ENCODE results near the gene UPB1. TPM values are rescaled to one million over a fixed set of nuclear protein-coding genes. Genes with fewer than 3 reads are reported as not detected.

Gene UPB1
- total and polyA plus RNA-seq, 5 experiments from 2014 or later = 0.06 to 0.86 (median 0.51) TPM; not detected in 1

- ATAC-seq = no peak
- Mint-ChIP-seq H3K9me3 (no peaks in the 10 kb centered on the region), H3K4me1 (peaks cover 24 to 79% (median 65%) of the 10 kb centered on the region in 4 donors), H3K27me3 (no peaks in the 10 kb centered on the region), H3K27ac (peak overlapping the region in 3 of 10 donors; percentile 22 to 48 (median 40)), H3K36me3 (peaks cover 0 to 89% (median 0%) of the 10 kb centered on the region in 3 donors), H3K4me3 (peak overlapping the region in 1 of 10 donors; percentile 18)
- no peak for DNase-seq
- POLR2A ChIA-PET = no interaction called here
Measured at GRCh38 chr22:24563246-24563645, 68.1 kb downstream of the UPB1 start.

GRCh38 chr22:24564376-24565058, 69.4 kb downstream of the UPB1 start:
- POLR2A ChIA-PET = interaction anchor here (1.3 kb wide), 1 partner anchor 10 kb away, joined by 3 read pairs; the partner anchor contains the start of gene GUCD1
- Mint-ChIP-seq H3K27ac (peak overlapping the region in 7 of 10 donors; percentile 3 to 86 (median 49)), H3K9me3 (no peaks in the 10 kb centered on the region), H3K36me3 (peaks cover 0 to 86% (median 4%) of the 10 kb centered on the region in 3 donors), H3K4me3 (peak overlapping the region in 5 of 10 donors; percentile 1 to 42 (median 14)), H3K4me1 (peaks cover 19 to 67% (median 53%) of the 10 kb centered on the region in 4 donors), H3K27me3 (no peaks in the 10 kb centered on the region)
- ATAC-seq = no peak
- no peak for DNase-seq

GRCh38 chr22:24565077-24565476, 69.9 kb downstream of the UPB1 start:
- Mint-ChIP-seq H3K27me3 (no peaks in the 10 kb centered on the region), H3K27ac (peak overlapping the region in 4 of 10 donors; percentile 10 to 52 (median 44)), H3K36me3 (peaks cover 0 to 86% (median 5%) of the 10 kb centered on the region in 3 donors), H3K4me1 (peaks cover 20 to 63% (median 52%) of the 10 kb centered on the region in 4 donors), H3K4me3 (peak overlapping the region in 2 of 10 donors; percentile 29 to 38), H3K9me3 (no peaks in the 10 kb centered on the region)
- ATAC-seq (no peak), DNase-seq (no peak)
- POLR2A ChIA-PET = interaction anchor here (1.3 kb wide), 1 partner anchor 10 kb away, joined by 3 read pairs; the partner anchor contains the start of gene GUCD1

GRCh38 chr22:24566899-24567511, 71.9 kb downstream of the UPB1 start:
- H3K27ac Mint-ChIP-seq = peak overlapping the region in 5 of 10 donors; percentile 16 to 66 (median 25)
- H3K27me3 Mint-ChIP-seq = no peaks in the 10 kb centered on the region
- no peak overlapping the region for H3K4me3 Mint-ChIP-seq
- no peak for ATAC-seq
- H3K4me1 Mint-ChIP-seq = peaks cover 20 to 50% (median 44%) of the 10 kb centered on the region in 4 donors
- no peaks in the 10 kb centered on the region for H3K9me3 Mint-ChIP-seq
- no peak for DNase-seq
- POLR2A ChIA-PET = interaction anchor here (0.6 kb wide), 1 partner anchor 9 kb away, joined by 5 read pairs; no protein-coding TSS in a partner anchor
- H3K36me3 Mint-ChIP-seq = peaks cover 0 to 87% (median 9%) of the 10 kb centered on the region in 3 donors

GRCh38 chr22:24567668-24568067, 72.5 kb downstream of the UPB1 start:
- peaks cover 0 to 87% (median 11%) of the 10 kb centered on the region in 3 donors for H3K36me3 Mint-ChIP-seq

GRCh38 chr22:24571266-24571665, 76.1 kb downstream of the UPB1 start:
- Mint-ChIP-seq H3K27ac (peak overlapping the region in 1 of 10 donors; percentile 50), H3K9me3 (no peaks in the 10 kb centered on the region), H3K27me3 (no peaks in the 10 kb centered on the region), H3K36me3 (peaks cover 6 to 88% (median 18%) of the 10 kb centered on the region in 3 donors), H3K4me1 (peaks cover 4 to 11% (median 9%) of the 10 kb centered on the region in 4 donors), H3K4me3 (no peak overlapping the region)
- POLR2A ChIA-PET = no interaction called here
- ATAC-seq (no peak), DNase-seq (no peak)

More at GRCh38 chr22:24567668-24568067, 72.5 kb downstream of the UPB1 start:
- Mint-ChIP-seq H3K9me3 (no peaks in the 10 kb centered on the region), H3K4me1 (peaks cover 17 to 44% (median 41%) of the 10 kb centered on the region in 4 donors), H3K27ac (no peak overlapping the region), H3K27me3 (no peaks in the 10 kb centered on the region), H3K4me3 (no peak overlapping the region)
- POLR2A ChIA-PET = no interaction called here
- DNase-seq = no peak
- ATAC-seq = no peak

GRCh38 chr22:24576778-24577177, 81.6 kb downstream of the UPB1 start:
- peaks cover 0 to 9% (median 0%) of the 10 kb centered on the region in 4 donors for H3K4me1 Mint-ChIP-seq
- no peaks in the 10 kb centered on the region for H3K27me3 Mint-ChIP-seq
- ATAC-seq (no peak), DNase-seq (no peak)
- POLR2A ChIA-PET = no interaction called here
- no peaks in the 10 kb centered on the region for H3K9me3 Mint-ChIP-seq
- no peak overlapping the region for H3K4me3 Mint-ChIP-seq
- H3K36me3 Mint-ChIP-seq = peaks cover 6 to 62% (median 11%) of the 10 kb centered on the region in 3 donors
- peak overlapping the region in 3 of 10 donors; percentile 20 to 78 (median 23) for H3K27ac Mint-ChIP-seq

Other genes starting within 250 kb of the UPB1 start
- gene SPECC1L, start 224.5 kb upstream of the UPB1 start, total RNA-seq = 10 to 100 TPM; 67.6 to 71.4 TPM
- 10 to 100 TPM in 1 of 3 donors, 1 to 10 TPM in 2; 6.6 to 16.6 (median 8.0) TPM for gene SPECC1L, start 224.5 kb upstream of the UPB1 start, polyA plus RNA-seq
- gene ADORA2A, start 67.7 kb upstream of the UPB1 start, total RNA-seq = 10 to 100 TPM; 29.2 to 34.6 TPM
- 100 to 1,000 TPM in 1 of 3 donors, 10 to 100 TPM in 2; 58.7 to 105 (median 80.7) TPM for gene ADORA2A, start 67.7 kb upstream of the UPB1 start, polyA plus RNA-seq
- 10 to 100 TPM; 67.2 to 69.2 TPM for gene GUCD1, start 59.8 kb downstream of the UPB1 start, total RNA-seq
- gene GUCD1, start 59.8 kb downstream of the UPB1 start, polyA plus RNA-seq = 10 to 100 TPM; 27.8 to 42.6 (median 32.3) TPM
- 10 to 100 TPM; 81.8 to 83.9 TPM for gene SNRPD3, start 60.7 kb downstream of the UPB1 start, total RNA-seq
- 100 to 1,000 TPM in 1 of 3 donors, 10 to 100 TPM in 2; 95.6 to 103 (median 97.9) TPM for gene SNRPD3, start 60.7 kb downstream of the UPB1 start, polyA plus RNA-seq
- gene LRRC75B, start 97.7 kb downstream of the UPB1 start, total RNA-seq = not detected
- gene LRRC75B, start 97.7 kb downstream of the UPB1 start, polyA plus RNA-seq = under 1 TPM in 2 of 3 donors, not detected in 1; 0.15 to 0.16 TPM
- gene GGT1, start 107.9 kb downstream of the UPB1 start, total RNA-seq = 10 to 100 TPM; 14.7 to 21.1 TPM
- gene GGT1, start 107.9 kb downstream of the UPB1 start, polyA plus RNA-seq = under 1 TPM in 2 of 3 donors, not detected in 1; 0.79 to 0.86 TPM